Body of pancreas (tissue), 4 donors: ENCODE results near the gene MCCC1. TPM values are rescaled to one million over a fixed set of nuclear protein-coding genes. Genes with fewer than 3 reads are reported as not detected.
A peak's percentile ranks its signal among the peaks of the same experiment; 100 is the strongest.

ENCODE experiments used
- ATAC-seq: fragments of 150-250 bp; one replicate; pipeline ENCODE4 v1.9.1; 2016
- DNase-seq, 4 donors: peaks; one replicate each; pipeline ENCODE4 v3.0.0-alpha.2; 2019
- H3K27ac ChIP-seq, 4 donors: fragments of 200-600 bp; sonication (generic); 1 replicate in 3 of 4; 2 replicates in 1 of 4; pipeline versions ENCODE4 v1.5.1 to v1.6.1; 2016 to 2019; ENCODE audit warnings: mild to moderate bottlenecking in 1 of 4, mixed read lengths in 1 of 4, moderate library complexity in 1 of 4
- H3K27me3 ChIP-seq, 2 donors: fragments of 200-600 bp; sonication (generic); one replicate each; pipeline ENCODE4 v1.6.0; 2016; ENCODE audit warnings: mild to moderate bottlenecking in 1 of 2
- H3K36me3 ChIP-seq, 2 donors: fragments of 200-600 bp; sonication (generic); replicated peaks in 1 of 2; 2 replicates each; pipeline ENCODE4 v1.5.1; 2016; ENCODE audit warnings: low read depth in 2 of 2; ENCODE audit not compliant: insufficient read depth in 1 of 2
- H3K4me1 ChIP-seq: fragments of 200-600 bp; sonication (generic); one replicate; pipeline ENCODE4 v1.6.0; 2016
- H3K4me3 ChIP-seq, 2 donors: fragments of 200-600 bp; sonication (generic); 1 replicate in 1 of 2; 2 replicates in 1 of 2; pipeline ENCODE4 v1.5.1; 2016 to 2019
- H3K9me3 ChIP-seq, 3 donors: fragments of 200-600 bp; sonication (generic); 1 replicate in 2 of 3; 2 replicates in 1 of 3; pipeline ENCODE4 v1.5.1; 2016
- POLR2A ChIP-seq, 3 donors: fragments of 450-650 bp; IDR thresholded peaks; one replicate each; pipeline ENCODE4 v1.6.1; 2016; ENCODE audit warnings: antibody characterized with exemption in 3 of 3, mild to moderate bottlenecking in 2 of 3
- WGBS, 2 donors: methylation state at CpG; one replicate each; pipeline ENCODE4 v1.1.5; 2017; 5-methylcytosine and 5-hydroxymethylcytosine counted together
- intact Hi-C: fragments of 100-400 bp; cut with DNase I; formaldehyde crosslinking; loops from one replicate; pipeline ENCODE4 v1.15.1; 2023
- total RNA-seq, 2 donors: library from RNA; depleted of rRNA; stranded (reverse); fragments of >200 nt; gene quantifications; one replicate each; pipeline ENCODE4 v1.1.0, GENCODE V29; 2016
- TF ChIP-seq, protein P1 (sequence below), 7 experiments: fragments of 450-650 bp in 4 of 7; fragments of 200-600 bp in 3 of 7; sonication (generic) in 3 of 7; IDR thresholded peaks; one replicate each; pipeline ENCODE4 v1.5.1; 2016 to 2019; ENCODE audit warnings: antibody characterized with exemption in 7 of 7

MCCC1 gene
- total RNA-seq, 2 donors from 2014 or later: 50.8 to 63.9 TPM

DNA sequence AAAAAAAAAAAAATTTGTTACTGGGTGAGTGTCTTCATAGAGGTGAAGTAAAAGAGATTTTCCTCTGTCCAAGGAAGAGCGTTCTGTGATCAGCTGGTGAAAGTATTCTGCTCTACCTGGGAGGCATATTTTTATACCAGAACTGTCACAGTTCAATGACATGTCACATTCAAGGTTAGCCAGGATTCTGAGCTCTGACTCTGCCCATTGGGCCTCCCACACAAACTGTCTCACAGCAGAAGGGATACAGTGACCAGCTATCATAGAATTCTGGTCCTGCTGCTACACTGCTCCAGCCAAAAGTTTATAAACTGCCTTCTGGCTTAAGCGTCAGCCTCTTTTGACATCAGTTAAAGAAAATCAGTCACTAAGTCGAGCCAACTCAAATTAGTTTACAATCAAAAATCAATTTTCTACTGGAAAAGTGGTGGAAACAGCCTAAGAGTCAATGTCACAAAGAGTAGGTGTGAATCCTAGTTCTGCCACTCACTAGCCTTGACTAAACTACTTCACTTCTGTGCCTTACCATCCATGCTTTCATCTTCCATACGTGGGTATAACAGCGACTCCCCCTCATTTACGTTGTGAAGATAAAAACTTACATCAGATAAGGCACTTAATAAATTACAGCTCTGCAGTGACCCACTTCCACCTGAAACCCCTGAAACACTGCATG is 66.3 kb downstream of the MCCC1 start:
- H3K27me3 ChIP-seq: no peaks in the 10 kb centered on the region
- H3K9me3 ChIP-seq: no peaks in the 10 kb centered on the region
- H3K4me3 ChIP-seq: no peak overlapping the region
- H3K36me3 ChIP-seq: peaks cover 0 to 39% of the 10 kb centered on the region in 2 donors
- no peaks in the 10 kb centered on the region for H3K4me1 ChIP-seq
- peak overlapping the region in 1 of 4 donors; percentile 37 for H3K27ac ChIP-seq
- TF ChIP-seq POLR2A (IDR thresholded peaks at IDR 0.05): no peak
- TF ChIP-seq, protein P1, sequence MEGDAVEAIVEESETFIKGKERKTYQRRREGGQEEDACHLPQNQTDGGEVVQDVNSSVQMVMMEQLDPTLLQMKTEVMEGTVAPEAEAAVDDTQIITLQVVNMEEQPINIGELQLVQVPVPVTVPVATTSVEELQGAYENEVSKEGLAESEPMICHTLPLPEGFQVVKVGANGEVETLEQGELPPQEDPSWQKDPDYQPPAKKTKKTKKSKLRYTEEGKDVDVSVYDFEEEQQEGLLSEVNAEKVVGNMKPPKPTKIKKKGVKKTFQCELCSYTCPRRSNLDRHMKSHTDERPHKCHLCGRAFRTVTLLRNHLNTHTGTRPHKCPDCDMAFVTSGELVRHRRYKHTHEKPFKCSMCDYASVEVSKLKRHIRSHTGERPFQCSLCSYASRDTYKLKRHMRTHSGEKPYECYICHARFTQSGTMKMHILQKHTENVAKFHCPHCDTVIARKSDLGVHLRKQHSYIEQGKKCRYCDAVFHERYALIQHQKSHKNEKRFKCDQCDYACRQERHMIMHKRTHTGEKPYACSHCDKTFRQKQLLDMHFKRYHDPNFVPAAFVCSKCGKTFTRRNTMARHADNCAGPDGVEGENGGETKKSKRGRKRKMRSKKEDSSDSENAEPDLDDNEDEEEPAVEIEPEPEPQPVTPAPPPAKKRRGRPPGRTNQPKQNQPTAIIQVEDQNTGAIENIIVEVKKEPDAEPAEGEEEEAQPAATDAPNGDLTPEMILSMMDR (IDR thresholded peaks at IDR 0.05): no peak
- DNase-seq (no peak), ATAC-seq (no peak)
- WGBS, 2 donors: 55 to 58% methylated on average over 6 of the region's 6 CpGs
- intact Hi-C loops: no loop called here

DNA sequence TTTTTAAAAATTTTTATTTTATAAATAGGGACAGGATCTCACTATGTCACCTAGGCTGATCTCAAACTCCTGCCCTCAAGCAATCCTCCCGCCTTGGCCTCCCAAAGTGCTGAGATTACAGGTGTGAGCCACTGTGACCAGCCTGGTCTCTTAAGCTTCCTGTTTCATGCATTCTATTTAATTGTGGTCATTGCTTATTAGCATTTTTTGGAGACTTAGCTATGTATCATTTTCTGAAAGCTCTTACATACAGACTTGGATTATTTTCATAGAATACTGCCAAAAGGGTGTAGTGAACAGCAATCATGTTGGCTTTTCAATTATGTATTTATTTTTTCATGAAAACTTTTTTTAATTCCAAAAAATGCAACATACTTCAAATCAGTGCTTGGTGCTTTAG is 67.5 kb downstream of the MCCC1 start:
- H3K27me3 ChIP-seq: no peaks in the 10 kb centered on the region
- 95 to 96% methylated on average over 1 of the region's 1 CpG for WGBS, 2 donors
- peaks cover 0 to 36% of the 10 kb centered on the region in 2 donors for H3K36me3 ChIP-seq
- ATAC-seq (no peak), DNase-seq (no peak)
- intact Hi-C loops: no loop called here
- no peak overlapping the region for H3K4me3 ChIP-seq
- H3K9me3 ChIP-seq: no peaks in the 10 kb centered on the region
- no peaks in the 10 kb centered on the region for H3K4me1 ChIP-seq
- H3K27ac ChIP-seq: no peak overlapping the region
- TF ChIP-seq POLR2A (IDR thresholded peaks at IDR 0.05): no peak
- TF ChIP-seq, protein P1 (IDR thresholded peaks at IDR 0.05): no peak

DNA sequence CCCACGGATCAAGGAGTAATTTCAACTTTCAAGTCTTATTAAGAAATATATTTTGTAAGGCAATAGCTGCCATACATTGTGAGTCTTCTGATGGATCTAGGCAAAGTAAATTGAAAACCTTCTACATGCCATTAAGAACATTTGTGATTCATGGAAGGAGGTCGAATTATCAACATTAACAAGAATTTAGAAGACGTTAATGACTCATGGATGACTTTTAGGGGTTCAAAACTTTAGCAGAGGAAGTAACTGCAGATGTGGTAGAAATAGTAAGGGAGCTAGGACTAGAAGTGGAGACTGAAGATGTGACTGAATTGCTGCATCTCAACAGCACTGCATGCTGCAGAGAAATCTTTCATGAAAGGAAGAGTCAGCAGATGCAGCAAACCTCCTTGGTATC is 70.9 kb downstream of the MCCC1 start:
- Histone ChIP-seq H3K27me3 (no peaks in the 10 kb centered on the region), H3K4me1 (peaks cover 6% of the 10 kb centered on the region), H3K27ac (no peak overlapping the region), H3K9me3 (no peaks in the 10 kb centered on the region), H3K4me3 (no peak overlapping the region), H3K36me3 (peaks cover 0 to 29% of the 10 kb centered on the region in 2 donors)
- ATAC-seq (no peak), DNase-seq (no peak)
- intact Hi-C loops: no loop called here
- no peak for TF ChIP-seq POLR2A (IDR thresholded peaks at IDR 0.05)
- TF ChIP-seq, protein P1 (IDR thresholded peaks at IDR 0.05): no peak
- 72 to 96% methylated on average over 3 of the region's 3 CpGs for WGBS, 2 donors

DNA sequence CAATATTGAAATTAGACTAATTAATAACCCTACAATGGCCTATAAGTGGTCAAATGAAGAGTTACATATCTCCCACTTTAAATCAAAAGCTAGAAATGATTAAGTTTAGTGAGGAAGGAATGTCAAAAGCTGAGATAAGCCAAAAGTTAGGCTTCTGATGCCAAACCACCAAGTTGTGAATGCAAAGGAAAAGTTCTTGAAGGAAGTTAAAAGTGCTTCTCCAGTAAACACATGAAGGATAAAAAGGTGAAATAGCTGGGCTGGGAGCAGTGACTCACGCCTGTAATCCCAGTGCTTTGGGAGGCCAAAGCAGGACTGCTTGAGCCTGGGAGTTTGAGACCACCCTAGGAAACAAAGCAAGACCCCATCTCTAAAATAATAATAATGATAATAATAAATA is 72.0 kb downstream of the MCCC1 start:
- WGBS, 2 donors: 95 to 100% methylated on average over 1 of the region's 1 CpG
- intact Hi-C loops: no loop called here
- Histone ChIP-seq H3K36me3 (peaks cover 0 to 22% of the 10 kb centered on the region in 2 donors), H3K4me3 (no peak overlapping the region), H3K27me3 (no peaks in the 10 kb centered on the region), H3K27ac (no peak overlapping the region), H3K4me1 (peaks cover 13% of the 10 kb centered on the region), H3K9me3 (no peaks in the 10 kb centered on the region)
- ATAC-seq (no peak), DNase-seq (no peak)
- TF ChIP-seq, protein P1 (IDR thresholded peaks at IDR 0.05): no peak
- TF ChIP-seq POLR2A (IDR thresholded peaks at IDR 0.05): no peak

DNA sequence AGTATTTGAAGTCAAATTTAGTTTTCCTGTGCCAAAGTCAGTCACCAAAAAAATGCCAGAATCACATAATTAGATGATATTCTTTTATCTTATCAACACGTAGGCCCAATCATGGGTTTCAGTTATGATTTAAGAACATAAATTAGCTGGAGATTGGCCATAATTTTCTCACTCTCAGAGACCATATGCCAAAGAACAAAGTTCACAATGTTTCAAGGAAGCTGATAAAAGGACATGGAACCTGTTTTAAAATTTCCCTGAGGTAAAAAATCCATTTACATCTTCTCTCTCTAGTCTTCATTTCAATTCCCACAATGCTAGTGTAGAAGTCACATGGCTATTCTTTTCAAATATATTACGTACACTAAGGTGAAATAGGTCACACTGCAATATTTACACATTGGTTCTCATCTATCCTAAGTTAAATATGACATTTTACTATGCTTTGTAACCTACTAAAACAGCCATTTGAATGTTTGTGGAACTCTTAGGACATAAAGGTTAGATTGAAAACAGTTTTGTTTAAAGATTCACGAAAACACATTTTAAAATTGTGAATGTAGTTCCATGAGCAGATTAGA is 76.3 kb downstream of the MCCC1 start:
- TF ChIP-seq, protein P1 (IDR thresholded peaks at IDR 0.05): no peak
- no peak for TF ChIP-seq POLR2A (IDR thresholded peaks at IDR 0.05)
- WGBS, 2 donors: 29 to 31% methylated on average over 3 of the region's 3 CpGs
- Histone ChIP-seq H3K27me3 (no peaks in the 10 kb centered on the region), H3K27ac (no peak overlapping the region), H3K4me1 (peaks cover 13% of the 10 kb centered on the region), H3K36me3 (peaks cover 12 to 21% of the 10 kb centered on the region in 2 donors), H3K4me3 (no peak overlapping the region), H3K9me3 (no peaks in the 10 kb centered on the region)
- DNase-seq (no peak), ATAC-seq (peak; percentile 30)
- intact Hi-C loops: no loop called here
